RWPE1 (cell line): Measurements from ENCODE around the gene PELI3.
"Not testable (repeated sequence)": the region's sequence is repeated elsewhere in the genome, so short reads cannot be mapped to it uniquely, and the experiment has no call there.

Source experiments
- CTCF ChIA-PET: fragments of 350-600 bp; sonication (Branson Sonifier 250); formaldehyde crosslinking; extraction: SDS; loops from one replicate; lab custom pipeline; 2021; lab: Yijun Ruan, JAX
- POLR2A ChIA-PET: fragments of 400-600 bp; formaldehyde crosslinking; extraction: SDS; loops from one replicate; lab custom pipeline; 2020; ENCODE audit warnings: antibody characterized with exemption; ENCODE audit not compliant: low non-redundant PET; lab: Yijun Ruan, JAX
- DNase-seq: peaks from one replicate; pipeline ENCODE4 v3.0.0; 2012; ENCODE audit warnings: low spot score
- H3K27ac ChIP-seq: fragments of 450-650 bp; 2 replicates; pipeline ENCODE4 v1.5.1; 2017
- TF ChIP-seq, protein P1 (sequence below): fragments of 450-650 bp; conservative IDR thresholded peaks from 2 replicates; pipeline ENCODE4 v1.5.1; 2017; ENCODE audit warnings: low read depth, mild to moderate bottlenecking

The PELI3 gene

GRCh38 chr11:66432597-66432996, 34.1 kb upstream of the PELI3 start:
- TF ChIP-seq, protein P1, sequence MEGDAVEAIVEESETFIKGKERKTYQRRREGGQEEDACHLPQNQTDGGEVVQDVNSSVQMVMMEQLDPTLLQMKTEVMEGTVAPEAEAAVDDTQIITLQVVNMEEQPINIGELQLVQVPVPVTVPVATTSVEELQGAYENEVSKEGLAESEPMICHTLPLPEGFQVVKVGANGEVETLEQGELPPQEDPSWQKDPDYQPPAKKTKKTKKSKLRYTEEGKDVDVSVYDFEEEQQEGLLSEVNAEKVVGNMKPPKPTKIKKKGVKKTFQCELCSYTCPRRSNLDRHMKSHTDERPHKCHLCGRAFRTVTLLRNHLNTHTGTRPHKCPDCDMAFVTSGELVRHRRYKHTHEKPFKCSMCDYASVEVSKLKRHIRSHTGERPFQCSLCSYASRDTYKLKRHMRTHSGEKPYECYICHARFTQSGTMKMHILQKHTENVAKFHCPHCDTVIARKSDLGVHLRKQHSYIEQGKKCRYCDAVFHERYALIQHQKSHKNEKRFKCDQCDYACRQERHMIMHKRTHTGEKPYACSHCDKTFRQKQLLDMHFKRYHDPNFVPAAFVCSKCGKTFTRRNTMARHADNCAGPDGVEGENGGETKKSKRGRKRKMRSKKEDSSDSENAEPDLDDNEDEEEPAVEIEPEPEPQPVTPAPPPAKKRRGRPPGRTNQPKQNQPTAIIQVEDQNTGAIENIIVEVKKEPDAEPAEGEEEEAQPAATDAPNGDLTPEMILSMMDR, result no peak
- no peak overlapping the region for H3K27ac ChIP-seq
- ChIA-PET POLR2A (no interaction called here), CTCF (interaction anchor here (0.7 kb wide), 1 partner anchor 24 kb away, joined by 3 read pairs; no protein-coding TSS in a partner anchor)
- DNase-seq, result no peak

- TF ChIP-seq, protein P1, result no peak
- no peak for DNase-seq
- POLR2A ChIA-PET, result no interaction called here
- CTCF ChIA-PET, result interaction anchor here (1.4 to 2.3 kb wide), 4 partner anchors 14 to 29 kb away, joined by 4 to 10 read pairs (median 6); no protein-coding TSS in a partner anchor
- H3K27ac ChIP-seq, result peak overlapping the region; percentile 78
Measured at GRCh38 chr11:66437979-66438503, 28.7 kb upstream of the PELI3 start.

GRCh38 chr11:66438504-66439466, 27.9 kb upstream of the PELI3 start, which contains the start of gene MRPL11:
MRPL11 (minus strand) TSS chr11:66438848; CDS start chr11:66438754, 94 bp downstream.
- TF ChIP-seq, protein P1, result peak; percentile 89
- ChIA-PET CTCF (interaction anchor here (0.6 to 2.3 kb wide), 13 partner anchors 9 to 254 kb away, joined by 3 to 10 read pairs (median 4); no protein-coding TSS in a partner anchor), POLR2A (no interaction called here)
- DNase-seq, result peak; percentile 98
- peak within 1 kb of the TSS; percentile 78 for H3K27ac ChIP-seq

- not testable (repeated sequence) for H3K27ac ChIP-seq, DNase-seq
- CTCF ChIA-PET, result interaction anchor here (1.0 to 2.3 kb wide), 2 partner anchors 22 to 39 kb away, joined by 4 to 8 read pairs; no protein-coding TSS in a partner anchor
- POLR2A ChIA-PET, result interaction anchor here (0.5 kb wide), 1 partner anchor 246 kb away, joined by 3 read pairs; no protein-coding TSS in a partner anchor
Measured at GRCh38 chr11:66440101-66440939, 26.4 kb upstream of the PELI3 start.

GRCh38 chr11:66440940-66441282, 25.8 kb upstream of the PELI3 start:
- POLR2A ChIA-PET, result interaction anchor here (0.5 kb wide), 1 partner anchor 245 kb away, joined by 3 read pairs; no protein-coding TSS in a partner anchor
- H3K27ac ChIP-seq, CTCF ChIA-PET, DNase-seq: not testable (repeated sequence)

GRCh38 chr11:66443602-66444001, 23.1 kb upstream of the PELI3 start:
- POLR2A ChIA-PET, result no interaction called here
- CTCF ChIA-PET, result no interaction called here
- TF ChIP-seq, protein P1, result no peak
- H3K27ac ChIP-seq, result peak overlapping the region; percentile 47
- peak; percentile 70 for DNase-seq
